Thyroid gland (tissue), 4 donors: ENCODE data around the gene C1orf115.

Experiments
- CTCF ChIP-seq, 6 experiments: fragments of 200-600 bp in 3 of 6; fragments of 450-650 bp in 3 of 6; sonication (generic) in 3 of 6; IDR thresholded peaks; one replicate each; pipeline ENCODE4 v1.5.1; 2016 to 2019; ENCODE audit warnings: antibody characterized with exemption in 6 of 6, mild to moderate bottlenecking in 2 of 6, inconsistent platforms in 1 of 6, moderate library complexity in 1 of 6
- POLR2A ChIP-seq, 2 donors: fragments of 450-650 bp; IDR thresholded peaks; one replicate each; pipeline ENCODE4 v1.6.1; 2017; ENCODE audit warnings: antibody characterized with exemption in 2 of 2, mild to moderate bottlenecking in 2 of 2, moderate library complexity in 1 of 2

GRCh38 chr1:220707160-220707559, 17.0 kb downstream of the C1orf115 start:
- TF ChIP-seq CTCF (IDR thresholded peaks at IDR 0.05): no peak
- no peak for TF ChIP-seq POLR2A (IDR thresholded peaks at IDR 0.05)
